HL-60 (cell line): ENCODE results near the gene PYGB.

ENCODE experiments used
- GABPA ChIP-seq: IDR thresholded peaks from 2 replicates; pipeline ENCODE4 v1.6.1; 2012; ENCODE audit warnings: low read depth
- POLR2AphosphoS5 ChIP-seq: IDR thresholded peaks from 2 replicates; pipeline ENCODE4 v1.6.1; 2012; ENCODE audit warnings: low read depth
- REST ChIP-seq: IDR thresholded peaks from 2 replicates; pipeline ENCODE4 v1.6.1; 2012; ENCODE audit warnings: low read depth; ENCODE audit not compliant: insufficient replicate concordance
- SPI1 ChIP-seq: IDR thresholded peaks from 2 replicates; pipeline ENCODE4 v1.6.1; 2012; ENCODE audit warnings: low read depth, mild to moderate bottlenecking, borderline replicate concordance
- TF ChIP-seq, protein P1 (sequence below): IDR thresholded peaks from one replicate; pipeline ENCODE4 v1.5.1; 2011; ENCODE audit warnings: low read length, control low read depth, inconsistent platforms; ENCODE audit not compliant: insufficient read depth

- no peak for TF ChIP-seq REST
- TF ChIP-seq, protein P1, sequence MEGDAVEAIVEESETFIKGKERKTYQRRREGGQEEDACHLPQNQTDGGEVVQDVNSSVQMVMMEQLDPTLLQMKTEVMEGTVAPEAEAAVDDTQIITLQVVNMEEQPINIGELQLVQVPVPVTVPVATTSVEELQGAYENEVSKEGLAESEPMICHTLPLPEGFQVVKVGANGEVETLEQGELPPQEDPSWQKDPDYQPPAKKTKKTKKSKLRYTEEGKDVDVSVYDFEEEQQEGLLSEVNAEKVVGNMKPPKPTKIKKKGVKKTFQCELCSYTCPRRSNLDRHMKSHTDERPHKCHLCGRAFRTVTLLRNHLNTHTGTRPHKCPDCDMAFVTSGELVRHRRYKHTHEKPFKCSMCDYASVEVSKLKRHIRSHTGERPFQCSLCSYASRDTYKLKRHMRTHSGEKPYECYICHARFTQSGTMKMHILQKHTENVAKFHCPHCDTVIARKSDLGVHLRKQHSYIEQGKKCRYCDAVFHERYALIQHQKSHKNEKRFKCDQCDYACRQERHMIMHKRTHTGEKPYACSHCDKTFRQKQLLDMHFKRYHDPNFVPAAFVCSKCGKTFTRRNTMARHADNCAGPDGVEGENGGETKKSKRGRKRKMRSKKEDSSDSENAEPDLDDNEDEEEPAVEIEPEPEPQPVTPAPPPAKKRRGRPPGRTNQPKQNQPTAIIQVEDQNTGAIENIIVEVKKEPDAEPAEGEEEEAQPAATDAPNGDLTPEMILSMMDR, result no peak
- no peak for TF ChIP-seq POLR2AphosphoS5
- TF ChIP-seq GABPA, result no peak
- TF ChIP-seq SPI1, result no peak
Observed at GRCh38 chr20:25214819-25215218, 33.1 kb upstream of the PYGB start.
